ENCODE results near the gene ART4.

DNA sequence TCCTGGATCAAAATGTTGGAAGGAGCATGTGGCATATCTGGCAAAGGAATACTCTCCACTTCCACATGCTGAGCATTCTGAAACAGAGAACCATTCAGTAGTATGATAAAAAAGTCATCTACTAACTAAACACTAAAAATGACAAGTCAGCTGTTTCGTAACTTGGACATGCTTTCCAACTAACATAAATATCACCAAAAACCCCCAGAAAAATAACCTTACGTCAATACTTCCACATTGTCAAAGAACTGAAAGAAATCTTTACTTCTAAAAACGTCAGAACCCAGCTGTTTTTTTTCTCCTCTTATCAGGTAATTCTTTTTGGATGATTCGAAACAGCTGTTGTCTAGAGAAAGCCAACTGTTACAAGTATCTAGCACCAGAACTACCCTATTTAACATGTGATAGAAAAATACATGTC is 48.3 kb downstream of the ART4 start:
- TF ChIP-seq POLR2AphosphoS5 (IDR thresholded peaks at IDR 0.05; ENCODE audit: low read depth, low read length) (no peak), SIN3A (IDR thresholded peaks at IDR 0.05; ENCODE audit: borderline replicate concordance, insufficient read depth, low read depth, low read length) (no peak)
- TF ChIP-seq, protein P1, sequence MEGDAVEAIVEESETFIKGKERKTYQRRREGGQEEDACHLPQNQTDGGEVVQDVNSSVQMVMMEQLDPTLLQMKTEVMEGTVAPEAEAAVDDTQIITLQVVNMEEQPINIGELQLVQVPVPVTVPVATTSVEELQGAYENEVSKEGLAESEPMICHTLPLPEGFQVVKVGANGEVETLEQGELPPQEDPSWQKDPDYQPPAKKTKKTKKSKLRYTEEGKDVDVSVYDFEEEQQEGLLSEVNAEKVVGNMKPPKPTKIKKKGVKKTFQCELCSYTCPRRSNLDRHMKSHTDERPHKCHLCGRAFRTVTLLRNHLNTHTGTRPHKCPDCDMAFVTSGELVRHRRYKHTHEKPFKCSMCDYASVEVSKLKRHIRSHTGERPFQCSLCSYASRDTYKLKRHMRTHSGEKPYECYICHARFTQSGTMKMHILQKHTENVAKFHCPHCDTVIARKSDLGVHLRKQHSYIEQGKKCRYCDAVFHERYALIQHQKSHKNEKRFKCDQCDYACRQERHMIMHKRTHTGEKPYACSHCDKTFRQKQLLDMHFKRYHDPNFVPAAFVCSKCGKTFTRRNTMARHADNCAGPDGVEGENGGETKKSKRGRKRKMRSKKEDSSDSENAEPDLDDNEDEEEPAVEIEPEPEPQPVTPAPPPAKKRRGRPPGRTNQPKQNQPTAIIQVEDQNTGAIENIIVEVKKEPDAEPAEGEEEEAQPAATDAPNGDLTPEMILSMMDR (IDR thresholded peaks at IDR 0.05): no peak
- TF ChIP-seq, protein P2, sequence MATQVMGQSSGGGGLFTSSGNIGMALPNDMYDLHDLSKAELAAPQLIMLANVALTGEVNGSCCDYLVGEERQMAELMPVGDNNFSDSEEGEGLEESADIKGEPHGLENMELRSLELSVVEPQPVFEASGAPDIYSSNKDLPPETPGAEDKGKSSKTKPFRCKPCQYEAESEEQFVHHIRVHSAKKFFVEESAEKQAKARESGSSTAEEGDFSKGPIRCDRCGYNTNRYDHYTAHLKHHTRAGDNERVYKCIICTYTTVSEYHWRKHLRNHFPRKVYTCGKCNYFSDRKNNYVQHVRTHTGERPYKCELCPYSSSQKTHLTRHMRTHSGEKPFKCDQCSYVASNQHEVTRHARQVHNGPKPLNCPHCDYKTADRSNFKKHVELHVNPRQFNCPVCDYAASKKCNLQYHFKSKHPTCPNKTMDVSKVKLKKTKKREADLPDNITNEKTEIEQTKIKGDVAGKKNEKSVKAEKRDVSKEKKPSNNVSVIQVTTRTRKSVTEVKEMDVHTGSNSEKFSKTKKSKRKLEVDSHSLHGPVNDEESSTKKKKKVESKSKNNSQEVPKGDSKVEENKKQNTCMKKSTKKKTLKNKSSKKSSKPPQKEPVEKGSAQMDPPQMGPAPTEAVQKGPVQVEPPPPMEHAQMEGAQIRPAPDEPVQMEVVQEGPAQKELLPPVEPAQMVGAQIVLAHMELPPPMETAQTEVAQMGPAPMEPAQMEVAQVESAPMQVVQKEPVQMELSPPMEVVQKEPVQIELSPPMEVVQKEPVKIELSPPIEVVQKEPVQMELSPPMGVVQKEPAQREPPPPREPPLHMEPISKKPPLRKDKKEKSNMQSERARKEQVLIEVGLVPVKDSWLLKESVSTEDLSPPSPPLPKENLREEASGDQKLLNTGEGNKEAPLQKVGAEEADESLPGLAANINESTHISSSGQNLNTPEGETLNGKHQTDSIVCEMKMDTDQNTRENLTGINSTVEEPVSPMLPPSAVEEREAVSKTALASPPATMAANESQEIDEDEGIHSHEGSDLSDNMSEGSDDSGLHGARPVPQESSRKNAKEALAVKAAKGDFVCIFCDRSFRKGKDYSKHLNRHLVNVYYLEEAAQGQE (IDR thresholded peaks at IDR 0.05; ENCODE audit: insufficient read depth in 1 of 2, low read depth in 2 of 2, low read length in 1 of 2): no peak

Measured in Panc1 (cell line).